ENCODE measurements around the gene LRRC28. TPM values are rescaled to one million over a fixed set of nuclear protein-coding genes. Genes with fewer than 3 reads are reported as not detected.

LRRC28 gene
- total and polyA plus RNA-seq, 9 of the 15 experiments (the other 6 are each of a cell fraction or from before 2014, with no cell fraction given), result 5.5 to 17.4 (median 7.9) TPM

- TF ChIP-seq ZBTB11 (CRISPR knock-in tag; IDR thresholded peaks at IDR 0.05), result no peak
Observed at GRCh38 chr15:99341786-99342185, 90.5 kb downstream of the LRRC28 start (continued).

- Histone ChIP-seq H3K4me2 (ENCODE audit: insufficient read depth, low read length) (no peak overlapping the region), H3K9me3 (replicated peaks; ENCODE audit: control insufficient read depth, insufficient read depth, low read depth, low read length) (no peaks in the 10 kb centered on the region), H3K4me3 (no peak overlapping the region), H3K36me3 (ENCODE audit: control insufficient read depth, insufficient read depth, low read length) (no peaks in the 10 kb centered on the region), H3K27ac (ENCODE audit: extremely low read depth, low read depth, low read length) (no peak overlapping the region), H3K4me1 (replicated peaks in 1 of 2; ENCODE audit: control insufficient read depth in 2 of 2, insufficient read depth in 2 of 2, low read length in 2 of 2) (no peaks in the 10 kb centered on the region), H4K20me1 (replicated peaks; ENCODE audit: control insufficient read depth, insufficient read depth, low read length) (no peaks in the 10 kb centered on the region), H3K9ac (ENCODE audit: insufficient read depth in 1 of 2, low read depth in 2 of 2, low read length in 2 of 2) (no peak overlapping the region), H3K9me1 (ENCODE audit: control insufficient read depth, insufficient read depth, low read length) (no peaks in the 10 kb centered on the region), H3K27me3 (ENCODE audit: control insufficient read depth in 2 of 2, insufficient read depth in 2 of 2, low read length in 2 of 2) (no peaks in the 10 kb centered on the region), H2AFZ (ENCODE audit: low read depth, low read length) (no peak overlapping the region), H3K79me2 (ENCODE audit: control insufficient read depth, insufficient read depth, low read length) (no peaks in the 10 kb centered on the region)
- POLR2A ChIA-PET, result interaction anchor here (0.7 kb wide), 1 partner anchor 45 kb away, joined by 3 read pairs; no protein-coding TSS in a partner anchor
- in situ Hi-C loops (cut with MboI) (no loop called here), intact Hi-C loops (cut with micrococcal nuclease) (no loop called here)
- CTCF ChIA-PET (ENCODE audit: low intra/inter-chr PET ratio), result no interaction called here
- ATAC-seq (no peak), FAIRE-seq (peak; percentile 40), DNase-seq (ENCODE audit: extremely low read depth in 1 of 4, low spot score in 3 of 4) (no peak)
- no TSS peak for BruUV-seq (replicated peaks)
- TF ChIP-seq FOXP1 (CRISPR knock-in tag; IDR thresholded peaks at IDR 0.05), result no peak
- no peak for TF ChIP-seq RBM14 (IDR thresholded peaks at IDR 0.05; ENCODE audit: borderline replicate concordance, insufficient read depth, low read depth, low read length)
- no peak for TF ChIP-seq L3MBTL2 (IDR thresholded peaks at IDR 0.05)
- no peak for TF ChIP-seq CXXC5 (CRISPR knock-in tag; IDR thresholded peaks at IDR 0.05)
- TF ChIP-seq RFX7 (CRISPR knock-in tag; IDR thresholded peaks at IDR 0.05), result no peak
- TF ChIP-seq CBFB (CRISPR knock-in tag; IDR thresholded peaks at IDR 0.05), result no peak
- TF ChIP-seq, protein P1, sequence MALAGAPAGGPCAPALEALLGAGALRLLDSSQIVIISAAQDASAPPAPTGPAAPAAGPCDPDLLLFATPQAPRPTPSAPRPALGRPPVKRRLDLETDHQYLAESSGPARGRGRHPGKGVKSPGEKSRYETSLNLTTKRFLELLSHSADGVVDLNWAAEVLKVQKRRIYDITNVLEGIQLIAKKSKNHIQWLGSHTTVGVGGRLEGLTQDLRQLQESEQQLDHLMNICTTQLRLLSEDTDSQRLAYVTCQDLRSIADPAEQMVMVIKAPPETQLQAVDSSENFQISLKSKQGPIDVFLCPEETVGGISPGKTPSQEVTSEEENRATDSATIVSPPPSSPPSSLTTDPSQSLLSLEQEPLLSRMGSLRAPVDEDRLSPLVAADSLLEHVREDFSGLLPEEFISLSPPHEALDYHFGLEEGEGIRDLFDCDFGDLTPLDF (CRISPR knock-in tag; IDR thresholded peaks at IDR 0.05), result no peak
- TF ChIP-seq MCM3 (IDR thresholded peaks at IDR 0.05), result no peak
- TF ChIP-seq NR2C2 (CRISPR knock-in tag; IDR thresholded peaks at IDR 0.05), result no peak
- no peak for TF ChIP-seq NR2C2 (tag; IDR thresholded peaks at IDR 0.05)
- TF ChIP-seq PCBP2 (IDR thresholded peaks at IDR 0.05; ENCODE audit: low read depth, low read length, poor library complexity, severe bottlenecking), result no peak
- no peak for TF ChIP-seq ADNP (tag; IDR thresholded peaks at IDR 0.05)
- no peak for TF ChIP-seq JUND (IDR thresholded peaks at IDR 0.05; ENCODE audit: borderline replicate concordance, low read depth, low read length)
- TF ChIP-seq JUND (tag; IDR thresholded peaks at IDR 0.05; ENCODE audit: borderline replicate concordance, low read depth, low read length), result no peak
- no peak for TF ChIP-seq CC2D1A (IDR thresholded peaks at IDR 0.05)
- TF ChIP-seq POLR2B (IDR thresholded peaks at IDR 0.05; ENCODE audit: low read depth, partially characterized antibody), result no peak
Observed at GRCh38 chr15:99343208-99343607, 91.9 kb downstream of the LRRC28 start.

Measured in K562 (cell line).